ENCODE measurements around the gene RPS5.
A peak's percentile ranks its signal among the peaks of the same experiment; 100 is the strongest.

RPS5 gene

DNA sequence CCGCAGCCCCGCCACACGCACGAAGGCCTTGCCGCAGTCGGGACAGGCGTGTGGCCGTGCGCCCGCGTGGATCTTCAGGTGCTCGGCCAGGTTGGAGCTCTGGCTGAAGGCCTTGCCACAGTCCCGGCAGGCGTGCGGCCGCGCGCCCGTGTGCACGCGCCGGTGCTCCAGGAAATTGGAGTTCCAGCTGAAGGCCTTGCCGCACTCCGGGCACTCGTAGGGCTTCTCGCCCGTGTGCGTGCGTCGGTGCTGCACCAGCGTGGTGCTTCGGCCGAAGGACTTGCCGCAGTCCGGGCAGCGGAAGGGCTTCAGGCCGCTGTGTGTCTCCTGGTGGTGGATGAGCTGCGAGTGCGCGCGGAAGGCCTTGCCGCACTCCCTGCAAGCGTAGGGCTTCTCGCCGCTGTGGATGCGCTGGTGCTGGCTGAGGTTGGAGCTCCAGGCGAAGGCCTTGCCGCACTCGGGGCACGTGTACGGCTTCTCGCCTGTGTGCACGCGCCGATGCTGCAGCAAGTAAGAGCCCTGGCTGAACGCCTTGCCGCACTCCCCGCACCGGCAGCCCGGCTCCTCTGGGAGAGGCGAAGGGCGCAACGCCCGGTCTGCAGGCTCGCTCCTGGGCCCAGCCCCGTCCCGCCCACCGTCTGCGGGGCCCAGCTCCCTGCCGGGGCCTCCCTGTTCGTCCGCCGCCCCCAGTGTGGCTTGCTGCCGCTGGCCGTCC lies 30.1 kb upstream of the RPS5 start:
- no peak overlapping the region for H3K4ac ChIP-seq (ENCODE audit: low read length)
- no peaks in the 10 kb centered on the region for H3K9me3 ChIP-seq (replicated peaks in 1 of 2; ENCODE audit: control insufficient read depth in 2 of 2, insufficient read depth in 1 of 2, low read depth in 1 of 2, low read length in 2 of 2)
- H2BK120ac ChIP-seq (ENCODE audit: low read depth, low read length) = no peak overlapping the region
- no peak overlapping the region for H3K27ac ChIP-seq (replicated peaks; ENCODE audit: low read length)
- peaks cover 9% of the 10 kb centered on the region for H3K79me1 ChIP-seq (ENCODE audit: low read depth, low read length)
- no peaks in the 10 kb centered on the region for H3K27me3 ChIP-seq (ENCODE audit: control insufficient read depth in 3 of 3, insufficient read depth in 3 of 3, low read depth in 1 of 3, low read length in 3 of 3)
- H3K4me3 ChIP-seq (ENCODE audit: low read length in 2 of 2) = no peak overlapping the region
- no CpG with 5 or more reads among the region's 75 CpGs for WGBS, 2 donors (ENCODE audit: extremely low coverage in 2 of 2, insufficient read length in 2 of 2, insufficient replicate concordance in 1 of 2)
- no peak overlapping the region for H4K91ac ChIP-seq (ENCODE audit: low read depth, low read length, poor library complexity)
- peaks cover 7 to 24% of the 10 kb centered on the region in 2 donors for H3K36me3 ChIP-seq (replicated peaks in 1 of 2; ENCODE audit: control insufficient read depth in 2 of 2, insufficient read depth in 2 of 2, low read length in 2 of 2)
- H2AK5ac ChIP-seq (ENCODE audit: low read depth, low read length) = no peak overlapping the region
- no peak for DNase-seq (ENCODE audit: low spot score)
- H3K14ac ChIP-seq (ENCODE audit: low read length) = peak overlapping the region; percentile 31
- no peak overlapping the region for H2BK15ac ChIP-seq (ENCODE audit: low read length)
- H4K8ac ChIP-seq (ENCODE audit: low read depth, low read length) = peak overlapping the region; percentile 17
- H3K18ac ChIP-seq (ENCODE audit: low read length) = no peak overlapping the region
- H2BK5ac ChIP-seq (ENCODE audit: low read length) = no peak overlapping the region
- no peak overlapping the region for H2BK12ac ChIP-seq (ENCODE audit: low read length)
- H3K4me2 ChIP-seq (ENCODE audit: insufficient read depth, low read length, poor library complexity, severe bottlenecking) = no peak overlapping the region
- H3K4me1 ChIP-seq (ENCODE audit: control insufficient read depth in 2 of 2, insufficient read depth in 1 of 2, low read depth in 1 of 2, low read length in 2 of 2) = peaks cover 0 to 3% of the 10 kb centered on the region in 2 donors
- no peak overlapping the region for H2AFZ ChIP-seq (ENCODE audit: low read length)
- peak overlapping the region; percentile 60 for H3K9ac ChIP-seq (ENCODE audit: low read depth, low read length, poor library complexity)
- peak overlapping the region; percentile 65 for H3K23ac ChIP-seq (ENCODE audit: low read depth, low read length, poor library complexity)

DNA sequence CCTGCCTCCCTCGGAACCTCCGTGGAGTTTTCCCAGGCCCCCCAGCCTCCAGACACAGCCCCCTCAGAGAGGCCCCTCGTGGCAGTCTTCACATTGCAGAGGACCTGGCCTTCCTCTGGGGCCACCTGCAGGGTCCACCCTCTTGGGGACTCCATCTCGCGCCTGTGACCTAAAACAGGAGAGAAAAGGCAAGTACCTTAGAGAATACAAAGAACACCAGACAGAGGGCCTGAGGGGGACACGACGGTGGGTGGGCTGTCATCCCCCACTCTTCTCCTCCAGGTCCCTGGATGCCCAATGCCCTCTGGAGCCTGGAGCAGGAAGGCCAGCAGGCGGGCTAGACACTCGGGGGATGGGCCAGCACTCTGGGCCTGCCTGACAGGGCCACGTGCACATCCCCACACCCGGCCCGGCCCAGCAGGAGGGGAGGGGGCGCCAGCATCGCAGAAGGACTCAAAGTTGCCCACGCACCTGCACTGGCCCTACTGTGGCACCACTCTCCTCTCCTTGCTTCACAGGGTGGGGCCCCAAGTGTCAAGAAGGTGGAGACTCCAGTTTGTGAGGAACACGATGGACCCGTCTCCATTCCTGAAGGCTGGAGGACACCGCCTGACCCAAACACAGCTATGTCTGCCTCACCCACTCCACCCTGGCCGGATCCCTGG lies 29.5 kb upstream of the RPS5 start:
- H3K79me1 ChIP-seq (ENCODE audit: low read depth, low read length) = peaks cover 11% of the 10 kb centered on the region
- DNase-seq (ENCODE audit: low spot score) = no peak
- peaks cover 7 to 24% of the 10 kb centered on the region in 2 donors for H3K36me3 ChIP-seq (replicated peaks in 1 of 2; ENCODE audit: control insufficient read depth in 2 of 2, insufficient read depth in 2 of 2, low read length in 2 of 2)
- no peak overlapping the region for H2AFZ ChIP-seq (ENCODE audit: low read length)
- no peak overlapping the region for H4K91ac ChIP-seq (ENCODE audit: low read depth, low read length, poor library complexity)
- no peak overlapping the region for H3K14ac ChIP-seq (ENCODE audit: low read length)
- no peak overlapping the region for H3K4ac ChIP-seq (ENCODE audit: low read length)
- H2BK120ac ChIP-seq (ENCODE audit: low read depth, low read length) = no peak overlapping the region
- no peak overlapping the region for H3K18ac ChIP-seq (ENCODE audit: low read length)
- no peak overlapping the region for H3K4me3 ChIP-seq (ENCODE audit: low read length in 2 of 2)
- H2BK5ac ChIP-seq (ENCODE audit: low read length) = peak overlapping the region; percentile 19
- H4K8ac ChIP-seq (ENCODE audit: low read depth, low read length) = no peak overlapping the region
- no peaks in the 10 kb centered on the region for H3K9me3 ChIP-seq (replicated peaks in 1 of 2; ENCODE audit: control insufficient read depth in 2 of 2, insufficient read depth in 1 of 2, low read depth in 1 of 2, low read length in 2 of 2)
- H2AK5ac ChIP-seq (ENCODE audit: low read depth, low read length) = no peak overlapping the region
- H3K9ac ChIP-seq (ENCODE audit: low read depth, low read length, poor library complexity) = no peak overlapping the region
- H3K4me1 ChIP-seq (ENCODE audit: control insufficient read depth in 2 of 2, insufficient read depth in 1 of 2, low read depth in 1 of 2, low read length in 2 of 2) = peaks cover 0 to 3% of the 10 kb centered on the region in 2 donors
- H3K27me3 ChIP-seq (ENCODE audit: control insufficient read depth in 3 of 3, insufficient read depth in 3 of 3, low read depth in 1 of 3, low read length in 3 of 3) = no peaks in the 10 kb centered on the region
- H2BK12ac ChIP-seq (ENCODE audit: low read length) = no peak overlapping the region
- no peak overlapping the region for H3K23ac ChIP-seq (ENCODE audit: low read depth, low read length, poor library complexity)
- H2BK15ac ChIP-seq (ENCODE audit: low read length) = no peak overlapping the region
- H3K4me2 ChIP-seq (ENCODE audit: insufficient read depth, low read length, poor library complexity, severe bottlenecking) = no peak overlapping the region
- no CpG with 5 or more reads among the region's 19 CpGs for WGBS, 2 donors (ENCODE audit: extremely low coverage in 2 of 2, insufficient read length in 2 of 2, insufficient replicate concordance in 1 of 2)
- H3K27ac ChIP-seq (replicated peaks; ENCODE audit: low read length) = no peak overlapping the region

GRCh38 chr19:58361900-58362271 lies 25.2 kb upstream of the RPS5 start:
- peaks cover 15% of the 10 kb centered on the region for H3K79me1 ChIP-seq (ENCODE audit: low read depth, low read length)
- peak overlapping the region; percentile 81 for H2BK15ac ChIP-seq (ENCODE audit: low read length)
- peak overlapping the region; percentile 95 for H3K27ac ChIP-seq (replicated peaks; ENCODE audit: low read length)
- peak overlapping the region; percentile 97 for H3K18ac ChIP-seq (ENCODE audit: low read length)
- peaks cover 4 to 7% of the 10 kb centered on the region in 2 donors for H3K36me3 ChIP-seq (replicated peaks in 1 of 2; ENCODE audit: control insufficient read depth in 2 of 2, insufficient read depth in 2 of 2, low read length in 2 of 2)
- peak overlapping the region; percentile 99 for H3K4me2 ChIP-seq (ENCODE audit: insufficient read depth, low read length, poor library complexity, severe bottlenecking)
- H3K4me3 ChIP-seq (ENCODE audit: low read length in 2 of 2) = peak overlapping the region; percentile 92 to 99
- H4K8ac ChIP-seq (ENCODE audit: low read depth, low read length) = peak overlapping the region; percentile 99
- H3K9me3 ChIP-seq (replicated peaks in 1 of 2; ENCODE audit: control insufficient read depth in 2 of 2, insufficient read depth in 1 of 2, low read depth in 1 of 2, low read length in 2 of 2) = no peaks in the 10 kb centered on the region
- peaks cover 0 to 3% of the 10 kb centered on the region in 2 donors for H3K4me1 ChIP-seq (ENCODE audit: control insufficient read depth in 2 of 2, insufficient read depth in 1 of 2, low read depth in 1 of 2, low read length in 2 of 2)
- WGBS, 2 donors (ENCODE audit: extremely low coverage in 2 of 2, insufficient read length in 2 of 2, insufficient replicate concordance in 1 of 2) = no CpG with 5 or more reads among the region's 28 CpGs
- DNase-seq (ENCODE audit: low spot score) = peak; percentile 61
- peak overlapping the region; percentile 99 for H3K23ac ChIP-seq (ENCODE audit: low read depth, low read length, poor library complexity)
- peak overlapping the region; percentile 99 for H2BK120ac ChIP-seq (ENCODE audit: low read depth, low read length)
- H2AK5ac ChIP-seq (ENCODE audit: low read depth, low read length) = peak overlapping the region; percentile 100
- H2AFZ ChIP-seq (ENCODE audit: low read length) = peak overlapping the region; percentile 98
- peak overlapping the region; percentile 99 for H4K91ac ChIP-seq (ENCODE audit: low read depth, low read length, poor library complexity)
- peak overlapping the region; percentile 73 for H2BK12ac ChIP-seq (ENCODE audit: low read length)
- peak overlapping the region; percentile 99 for H3K9ac ChIP-seq (ENCODE audit: low read depth, low read length, poor library complexity)
- peak overlapping the region; percentile 99 for H2BK5ac ChIP-seq (ENCODE audit: low read length)
- no peaks in the 10 kb centered on the region for H3K27me3 ChIP-seq (ENCODE audit: control insufficient read depth in 3 of 3, insufficient read depth in 3 of 3, low read depth in 1 of 3, low read length in 3 of 3)
- peak overlapping the region; percentile 99 for H3K4ac ChIP-seq (ENCODE audit: low read length)
- H3K14ac ChIP-seq (ENCODE audit: low read length) = peak overlapping the region; percentile 98

Data from neuronal stem cell (in vitro differentiated cells).